HG02970 (cell line): ENCODE results near the gene MRPS27.
"Not testable (repeated sequence)": the region's sequence is repeated elsewhere in the genome, so short reads cannot be mapped to it uniquely, and the experiment has no call there.

ENCODE experiments used
- ATAC-seq: cut with Tn5 transposase; IDR thresholded peaks from one replicate; pipeline ENCODE4 v1.9.1; 2021; ENCODE audit warnings: mild to moderate bottlenecking, moderate library complexity, moderate number of reproducible peaks; ENCODE audit not compliant: unreplicated experiment, low FRiP score

The MRPS27 gene

GRCh38 chr5:72179816-72180440 lies 140.1 kb downstream of the MRPS27 start:
- ATAC-seq = no peak

- no peak for ATAC-seq
Measured at GRCh38 chr5:72179028-72179815, 140.8 kb downstream of the MRPS27 start.

- no peak for ATAC-seq
Measured at GRCh38 chr5:72177538-72177937, 142.5 kb downstream of the MRPS27 start.

GRCh38 chr5:72172786-72173185 lies 147.3 kb downstream of the MRPS27 start:
- no peak for ATAC-seq

- ATAC-seq = no peak
Measured at GRCh38 chr5:72171667-72172066, 148.4 kb downstream of the MRPS27 start.

- not testable (repeated sequence) for ATAC-seq
Measured at GRCh38 chr5:72171181-72171580, 148.9 kb downstream of the MRPS27 start.

GRCh38 chr5:72170101-72170500 lies 149.9 kb downstream of the MRPS27 start:
- ATAC-seq = no peak
